SHP77 treated with DMSO at 0.1 percent for 48 hours (cell line): ENCODE results near the gene SDK1.

ENCODE experiments used
- DNase-seq: peaks from one replicate; lab custom pipeline; 2025; lab: John Stamatoyannopoulos, UW

The SDK1 gene

GRCh38 chr7:3591219-3591618, 290.2 kb downstream of the SDK1 start:
- DNase-seq = no peak

GRCh38 chr7:3591944-3592343, 290.9 kb downstream of the SDK1 start:
- DNase-seq = no peak

DNA sequence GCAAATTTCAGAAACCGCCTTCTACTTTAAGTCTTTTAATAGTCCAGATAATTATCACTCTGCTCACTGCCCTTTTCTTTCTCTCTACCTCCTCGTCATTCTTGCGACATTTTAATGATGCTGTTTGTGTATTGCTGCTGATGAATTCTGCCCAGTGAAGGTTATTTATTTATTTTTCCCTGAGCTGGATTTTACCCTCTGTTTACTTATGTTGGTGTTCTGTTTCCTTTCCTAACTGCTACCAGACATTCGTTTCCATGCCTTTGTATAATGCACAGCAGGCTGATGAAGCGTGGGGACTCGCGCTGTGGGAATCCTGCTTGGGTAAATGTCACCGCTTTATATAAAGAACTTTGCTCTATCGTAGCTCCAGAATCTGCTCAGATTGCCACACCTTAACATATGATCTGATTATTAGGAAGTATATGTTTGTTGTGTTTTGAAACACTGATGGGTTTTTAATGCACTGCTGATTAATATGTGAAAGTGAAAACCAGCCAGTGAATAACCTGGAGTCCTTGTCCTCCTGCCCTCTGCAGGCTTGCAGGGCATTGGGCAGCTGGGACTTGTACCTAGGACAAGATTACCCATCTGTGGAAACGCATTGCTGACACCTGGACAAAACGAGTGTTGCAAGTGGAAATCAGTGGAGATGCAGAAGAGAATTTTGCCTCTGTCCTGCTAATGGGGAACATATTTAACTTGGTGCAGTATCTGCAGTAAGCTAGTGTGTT, 291.5 kb downstream of the SDK1 start:
- DNase-seq = peak; percentile 77

- DNase-seq = no peak
Observed at GRCh38 chr7:3594901-3595300, 293.8 kb downstream of the SDK1 start.

- no peak for DNase-seq
Observed at GRCh38 chr7:3598854-3599253, 297.8 kb downstream of the SDK1 start.

DNA sequence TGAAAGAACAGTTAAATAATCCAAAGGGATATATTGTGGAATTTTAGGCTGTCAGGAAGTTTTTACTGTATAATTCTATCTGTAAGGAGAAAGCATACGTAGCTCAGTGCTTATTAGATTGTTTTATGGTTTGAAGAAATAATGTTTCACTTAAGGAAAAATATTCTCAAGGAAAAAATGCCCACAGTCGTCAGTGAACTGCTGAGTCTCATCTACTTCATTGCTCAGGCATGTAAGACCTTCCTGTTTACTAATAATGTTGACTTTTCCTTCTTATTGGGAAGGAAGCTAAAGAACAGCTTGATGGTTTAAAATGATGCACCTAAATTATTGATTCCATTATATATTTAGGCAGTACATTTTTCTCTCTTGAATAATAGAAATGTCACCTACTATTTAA, 304.2 kb downstream of the SDK1 start:
- DNase-seq = no peak

DNA sequence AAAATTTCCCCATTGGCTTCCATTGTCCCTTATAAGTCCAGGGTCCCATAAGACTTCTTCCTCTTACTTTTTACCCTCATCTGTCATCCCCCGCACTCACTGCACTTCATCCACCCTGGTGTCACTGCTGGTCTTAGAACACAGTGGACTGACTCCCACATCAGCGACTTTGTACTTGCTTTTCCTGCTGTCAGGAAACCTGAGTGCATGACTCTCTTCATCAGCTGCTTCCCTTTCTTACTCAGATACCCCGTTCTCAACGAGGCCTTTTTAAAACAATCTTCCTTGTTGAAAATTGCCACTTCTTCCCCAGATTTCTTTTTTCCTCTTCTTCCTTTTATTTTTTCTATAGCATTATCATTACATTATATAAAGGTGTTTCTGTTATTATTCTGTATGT, 305.4 kb downstream of the SDK1 start:
- DNase-seq = no peak

DNA sequence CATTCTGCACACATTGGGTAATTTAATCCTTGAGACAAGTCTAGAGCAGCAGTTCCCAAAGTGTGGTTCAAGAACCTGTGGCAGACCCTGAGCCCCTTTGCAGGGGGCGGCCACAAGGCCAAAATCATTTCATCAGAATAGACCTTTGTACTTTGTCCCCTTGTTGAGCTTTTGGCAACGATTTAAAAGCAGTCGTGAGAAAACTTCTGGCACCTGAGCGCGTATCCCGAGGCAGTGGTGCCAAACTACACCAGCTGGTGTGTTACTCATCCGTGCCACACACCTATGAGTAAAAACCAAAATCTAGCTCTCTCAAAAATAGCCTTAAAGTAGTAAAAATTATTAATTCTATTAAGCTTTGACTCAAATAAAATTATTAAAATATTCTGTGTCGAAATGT, 306.8 kb downstream of the SDK1 start:
- no peak for DNase-seq

GRCh38 chr7:3616306-3616705, 315.3 kb downstream of the SDK1 start:
- DNase-seq = peak; percentile 71

GRCh38 chr7:3630081-3630480, 329.0 kb downstream of the SDK1 start:
- no peak for DNase-seq

DNA sequence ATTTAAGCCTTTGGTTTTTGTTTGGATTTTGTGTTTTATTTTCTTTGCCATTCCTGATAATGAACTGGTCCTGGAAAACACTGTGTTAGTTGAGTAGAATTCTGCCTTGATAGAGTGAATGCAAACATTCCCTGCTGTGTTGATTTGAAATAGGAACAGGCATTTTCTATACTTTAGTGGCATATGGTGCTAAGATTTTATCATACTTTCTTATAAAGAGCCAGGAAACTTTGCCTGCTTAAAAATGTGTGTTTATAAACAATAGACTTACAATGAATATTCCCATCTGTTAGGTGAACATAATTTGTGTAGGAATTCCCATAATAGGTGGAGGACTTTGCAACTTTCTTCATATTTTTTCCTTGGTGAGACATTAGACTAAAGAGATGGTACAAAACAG, 333.3 kb downstream of the SDK1 start:
- DNase-seq = no peak

DNA sequence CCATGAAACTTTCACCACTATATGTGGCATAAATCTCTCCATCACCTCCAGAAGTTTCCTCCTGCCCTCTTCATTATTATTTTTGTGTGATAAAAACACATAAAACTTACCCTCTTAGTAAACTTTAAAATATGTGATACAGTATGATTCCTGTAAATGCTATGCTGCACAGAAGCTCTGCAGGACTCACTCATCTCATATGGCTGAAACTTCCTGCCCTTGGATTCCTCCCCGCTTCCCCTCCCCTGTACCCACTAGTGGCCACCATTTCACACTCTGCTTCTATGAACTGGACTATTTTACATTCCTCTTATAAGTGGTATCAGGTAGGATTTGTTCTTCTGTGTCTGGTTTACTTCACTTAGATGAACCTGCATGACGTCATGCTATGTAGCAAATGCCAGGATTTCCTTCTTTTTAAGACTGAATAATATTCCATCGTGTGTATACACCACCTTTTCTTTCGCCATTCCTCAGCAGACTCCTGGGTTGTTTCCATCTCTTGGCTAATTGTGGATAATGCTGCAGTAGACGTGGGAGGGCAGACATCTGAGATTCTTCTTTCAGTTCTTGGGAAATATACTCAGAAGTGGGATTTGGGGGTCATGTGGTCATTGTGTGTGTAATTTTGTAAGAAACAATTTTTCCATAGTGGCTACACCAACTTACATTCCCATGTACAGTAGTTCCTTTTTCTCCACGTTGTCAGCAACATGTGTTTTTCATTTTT, 335.2 kb downstream of the SDK1 start:
- no peak for DNase-seq

DNA sequence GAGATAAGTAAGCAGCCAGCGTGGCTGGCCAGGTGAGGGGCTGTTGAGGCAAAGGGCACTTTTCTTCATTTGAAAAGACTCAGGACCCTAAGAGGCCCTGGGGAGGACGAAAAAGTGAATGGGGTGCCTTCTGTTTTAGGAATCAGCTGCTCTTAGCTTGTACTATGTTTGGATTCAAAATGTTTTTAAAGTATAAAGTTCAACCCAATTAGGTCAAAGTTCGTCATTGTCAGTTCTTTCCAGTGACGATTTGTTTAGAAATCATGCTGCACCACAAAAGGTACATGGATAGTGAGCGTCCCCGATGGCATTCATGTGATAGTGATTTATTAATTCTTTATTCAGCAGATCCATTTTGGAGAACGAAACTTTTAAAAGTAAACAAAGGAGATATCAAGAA, 338.2 kb downstream of the SDK1 start:
- no peak for DNase-seq

- no peak for DNase-seq
Observed at GRCh38 chr7:3641582-3641981, 340.5 kb downstream of the SDK1 start.

DNA sequence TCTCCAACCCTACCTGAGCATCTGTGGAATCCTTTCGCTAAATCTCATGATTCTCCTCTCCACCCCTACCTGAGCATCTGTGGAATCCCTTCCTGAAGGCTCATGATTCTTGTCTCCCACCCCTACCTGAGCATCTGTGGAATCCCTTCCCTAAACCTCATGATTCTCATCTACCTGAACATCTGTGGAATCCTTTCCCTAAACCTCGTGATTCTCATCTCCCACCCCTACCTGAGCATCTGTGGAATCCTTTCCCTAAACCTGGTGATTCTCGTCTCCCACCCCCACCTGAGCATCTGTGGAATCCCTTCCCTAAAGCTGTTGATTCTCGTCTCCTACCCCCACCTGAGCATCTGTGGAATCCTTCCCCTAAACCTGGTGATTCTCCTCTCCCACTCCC, 342.0 kb downstream of the SDK1 start:
- no peak for DNase-seq

- no peak for DNase-seq
Observed at GRCh38 chr7:3648276-3648675, 347.2 kb downstream of the SDK1 start.

- DNase-seq = no peak
Observed at GRCh38 chr7:3649250-3649649, 348.2 kb downstream of the SDK1 start.

GRCh38 chr7:3649678-3650440, 348.8 kb downstream of the SDK1 start:
- no peak for DNase-seq

DNA sequence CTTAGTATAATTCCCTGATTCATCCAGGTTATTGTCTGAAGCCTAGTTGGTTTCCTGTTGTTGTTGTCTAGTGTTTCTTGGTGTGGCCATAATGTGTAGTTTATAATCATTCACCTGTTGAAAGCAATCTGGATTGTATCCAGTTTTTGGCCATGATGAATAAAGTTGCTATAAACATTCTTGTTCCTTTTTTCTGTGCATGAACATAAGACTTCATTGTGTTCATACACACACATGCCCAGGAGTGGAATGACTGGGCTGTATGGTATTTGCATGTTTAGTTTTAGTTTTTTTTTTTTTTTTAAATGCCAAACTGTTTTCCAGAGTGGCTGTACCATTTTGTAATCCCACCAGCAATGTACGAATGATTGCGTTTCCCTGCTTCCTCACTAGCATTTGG, 349.8 kb downstream of the SDK1 start:
- DNase-seq = no peak

DNA sequence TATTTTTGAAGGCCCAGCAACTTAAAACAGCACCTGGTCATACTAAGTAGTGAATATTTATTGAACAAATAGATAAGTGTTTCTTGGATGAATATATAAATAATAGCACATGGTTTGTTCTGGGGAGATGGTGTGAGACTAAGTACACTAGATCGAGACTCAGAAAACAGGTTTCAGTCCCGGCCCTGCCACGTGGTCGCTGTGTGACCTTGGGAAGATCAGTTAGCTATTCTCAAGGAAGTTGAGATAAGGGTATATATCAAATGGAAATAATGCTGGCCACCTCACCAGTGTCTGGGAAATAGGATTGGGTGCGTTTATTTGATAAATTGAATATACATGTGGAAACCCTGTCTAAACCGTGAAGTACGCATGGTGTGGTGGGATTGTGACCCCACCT, 354.6 kb downstream of the SDK1 start:
- DNase-seq = no peak

GRCh38 chr7:3657206-3657605, 356.2 kb downstream of the SDK1 start:
- no peak for DNase-seq

- no peak for DNase-seq
Observed at GRCh38 chr7:3668743-3669142, 367.7 kb downstream of the SDK1 start.

- DNase-seq = no peak
Observed at GRCh38 chr7:3670898-3671297, 369.8 kb downstream of the SDK1 start.
